Right hindlimb (tissue), 1 donor: Measurements from ENCODE around the gene ANXA6.
A peak's percentile ranks its signal among the peaks of the same experiment; 100 is the strongest.

Experiments used
- DNase-seq: peaks from one replicate; pipeline ENCODE4 v3.0.0-alpha.2; 2018

ANXA6 gene

GRCh38 chr5:151097820-151098767 is 59.5 kb downstream of the ANXA6 start:
- DNase-seq = no peak

GRCh38 chr5:151097061-151097460 is 60.5 kb downstream of the ANXA6 start:
- DNase-seq = no peak

- no peak for DNase-seq
Measured at GRCh38 chr5:151096001-151096373, 61.6 kb downstream of the ANXA6 start.

GRCh38 chr5:151095341-151096000 is 62.1 kb downstream of the ANXA6 start:
- peak; percentile 74 for DNase-seq

GRCh38 chr5:151094852-151095245 is 62.7 kb downstream of the ANXA6 start:
- DNase-seq = no peak

- DNase-seq = no peak
Measured at GRCh38 chr5:151094030-151094851, 63.3 kb downstream of the ANXA6 start.

GRCh38 chr5:151093476-151093889 is 64.1 kb downstream of the ANXA6 start:
- no peak for DNase-seq

- DNase-seq = no peak
Measured at GRCh38 chr5:151092762-151093161, 64.8 kb downstream of the ANXA6 start.

- DNase-seq = no peak
Measured at GRCh38 chr5:151089726-151090125, 67.9 kb downstream of the ANXA6 start.

- no peak for DNase-seq
Measured at GRCh38 chr5:151088986-151089385, 68.6 kb downstream of the ANXA6 start.

GRCh38 chr5:151087486-151087885 is 70.1 kb downstream of the ANXA6 start:
- DNase-seq = no peak

- no peak for DNase-seq
Measured at GRCh38 chr5:151086905-151087360, 70.6 kb downstream of the ANXA6 start.

GRCh38 chr5:151086192-151086869 is 71.2 kb downstream of the ANXA6 start:
- no peak for DNase-seq

GRCh38 chr5:151085517-151086041 is 72.0 kb downstream of the ANXA6 start:
- DNase-seq = no peak

- DNase-seq = no peak
Measured at GRCh38 chr5:151084363-151084762, 73.2 kb downstream of the ANXA6 start.

- DNase-seq = no peak
Measured at GRCh38 chr5:151083081-151083676, 74.4 kb downstream of the ANXA6 start.

- DNase-seq = no peak
Measured at GRCh38 chr5:151082282-151082902, 75.2 kb downstream of the ANXA6 start.

- no peak for DNase-seq
Measured at GRCh38 chr5:151081431-151082281, 75.9 kb downstream of the ANXA6 start.

GRCh38 chr5:151080613-151081430 is 76.8 kb downstream of the ANXA6 start, which contains the start of gene TNIP1:
TSS of gene TNIP1 (minus strand) at chr5:151081034. CDS start at chr5:151065095, 15,939 bp downstream.
- DNase-seq = peak; percentile 94
